Caco-2 (cell line): Measurements from ENCODE around the gene JAKMIP3. TPM values are rescaled to one million over a fixed set of nuclear protein-coding genes. Genes with fewer than 3 reads are reported as not detected.

Experiments
- BruUV-seq: library from RNA; stranded (reverse); fragments of 400-500 nt; replicated peaks from 2 replicates; lab custom pipeline; 2021; lab: Mats Ljungman, UMichigan
- CTCF ChIA-PET: fragments of 300-600 bp; sonication (Branson Sonifier 250); formaldehyde crosslinking; loops from one replicate; lab custom pipeline; 2022; ENCODE audit warnings: antibody characterized with exemption; lab: Charles Lee
- POLR2A ChIA-PET: fragments of 300-600 bp; sonication (Branson Sonifier 250); formaldehyde crosslinking; loops from one replicate; lab custom pipeline; 2022; ENCODE audit warnings: antibody characterized with exemption; lab: Charles Lee
- DNase-seq, 2 experiments: peaks; one replicate each; pipeline versions ENCODE4 v3.0.0 to v3.0.0-alpha.2; 2020 to 2022
- H3K27me3 ChIP-seq: replicated peaks from 2 replicates; pipeline ENCODE4 v1.6.0; 2011; ENCODE audit warnings: low read length; ENCODE audit not compliant: control insufficient read depth, insufficient read depth
- H3K36me3 ChIP-seq: 2 replicates; pipeline ENCODE4 v1.5.1; 2011; ENCODE audit warnings: low read length; ENCODE audit not compliant: control insufficient read depth, insufficient read depth
- H3K4me1 ChIP-seq: fragments of 250-450 bp; sonication (Bioruptor Pico); 2 replicates; pipeline ENCODE4 v1.5.1; 2020; ENCODE audit warnings: mild to moderate bottlenecking
- H3K4me3 ChIP-seq: 2 replicates; pipeline ENCODE4 v1.5.1; 2011; ENCODE audit warnings: low read depth, mild to moderate bottlenecking, control low read depth, low read length
- H3K9me3 ChIP-seq: fragments of 250-450 bp; sonication (Bioruptor Pico); 2 replicates; pipeline ENCODE4 v1.5.1; 2020; ENCODE audit warnings: mild to moderate bottlenecking, moderate library complexity
- H3K27ac Mint-ChIP-seq: one replicate; pipeline ENCODE4 v1.8.0; 2022; ENCODE audit warnings: mixed read lengths; ENCODE audit not compliant: unreplicated experiment
- H3K27me3 Mint-ChIP-seq: one replicate; pipeline ENCODE4 v1.8.0; 2022; ENCODE audit warnings: mixed read lengths; ENCODE audit not compliant: insufficient read depth, unreplicated experiment
- H3K36me3 Mint-ChIP-seq: one replicate; pipeline ENCODE4 v1.8.0; 2022; ENCODE audit warnings: mild to moderate bottlenecking, mixed read lengths; ENCODE audit not compliant: insufficient read depth, unreplicated experiment
- H3K4me1 Mint-ChIP-seq: one replicate; pipeline ENCODE4 v1.8.0; 2022; ENCODE audit warnings: low read depth, mixed read lengths; ENCODE audit not compliant: unreplicated experiment
- H3K4me3 Mint-ChIP-seq: one replicate; pipeline ENCODE4 v1.8.0; 2022; ENCODE audit warnings: mild to moderate bottlenecking, moderate library complexity, mixed read lengths; ENCODE audit not compliant: unreplicated experiment
- H3K9me3 Mint-ChIP-seq: one replicate; pipeline ENCODE4 v1.8.0; 2022; ENCODE audit warnings: mixed read lengths; ENCODE audit not compliant: unreplicated experiment
- intact Hi-C: fragments of 100-400 bp; cut with micrococcal nuclease; formaldehyde crosslinking; loops from one replicate; pipeline ENCODE4 v1.10.0; 2022; ENCODE audit not compliant: unreplicated experiment
- total RNA-seq: library from RNA; stranded (reverse); gene quantifications from 2 replicates; pipeline ENCODE4 v1.2.3, GENCODE V29; 2022
- TF ChIP-seq, protein P1 (sequence below), 2 experiments: fragments of 200-600 bp in 1 of 2; IDR thresholded peaks; 1 replicate in 1 of 2; 2 replicates in 1 of 2; pipeline versions ENCODE4 v1.5.1 to v1.8.0; 2011 to 2022; ENCODE audit warnings: antibody characterized with exemption in 1 of 2, control low read depth in 1 of 2, inconsistent platforms in 1 of 2, low read depth in 1 of 2, low read length in 1 of 2, mild to moderate bottlenecking in 1 of 2, moderate library complexity in 1 of 2; ENCODE audit not compliant: insufficient read depth in 1 of 2, severe bottlenecking in 1 of 2, unreplicated experiment in 1 of 2

The JAKMIP3 gene
- total RNA-seq, 1 experiment from 2014 or later: 0.50 TPM

GRCh38 chr10:132112611-132113010 is 46.9 kb downstream of the JAKMIP3 start:
- Mint-ChIP-seq H3K27ac (no peak overlapping the region), H3K4me3 (no peak overlapping the region), H3K9me3 (no peaks in the 10 kb centered on the region), H3K27me3 (no peaks in the 10 kb centered on the region), H3K4me1 (peaks cover 24% of the 10 kb centered on the region), H3K36me3 (no peaks in the 10 kb centered on the region)
- TF ChIP-seq, protein P1, sequence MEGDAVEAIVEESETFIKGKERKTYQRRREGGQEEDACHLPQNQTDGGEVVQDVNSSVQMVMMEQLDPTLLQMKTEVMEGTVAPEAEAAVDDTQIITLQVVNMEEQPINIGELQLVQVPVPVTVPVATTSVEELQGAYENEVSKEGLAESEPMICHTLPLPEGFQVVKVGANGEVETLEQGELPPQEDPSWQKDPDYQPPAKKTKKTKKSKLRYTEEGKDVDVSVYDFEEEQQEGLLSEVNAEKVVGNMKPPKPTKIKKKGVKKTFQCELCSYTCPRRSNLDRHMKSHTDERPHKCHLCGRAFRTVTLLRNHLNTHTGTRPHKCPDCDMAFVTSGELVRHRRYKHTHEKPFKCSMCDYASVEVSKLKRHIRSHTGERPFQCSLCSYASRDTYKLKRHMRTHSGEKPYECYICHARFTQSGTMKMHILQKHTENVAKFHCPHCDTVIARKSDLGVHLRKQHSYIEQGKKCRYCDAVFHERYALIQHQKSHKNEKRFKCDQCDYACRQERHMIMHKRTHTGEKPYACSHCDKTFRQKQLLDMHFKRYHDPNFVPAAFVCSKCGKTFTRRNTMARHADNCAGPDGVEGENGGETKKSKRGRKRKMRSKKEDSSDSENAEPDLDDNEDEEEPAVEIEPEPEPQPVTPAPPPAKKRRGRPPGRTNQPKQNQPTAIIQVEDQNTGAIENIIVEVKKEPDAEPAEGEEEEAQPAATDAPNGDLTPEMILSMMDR (IDR thresholded peaks at IDR 0.05; ENCODE audit: insufficient read depth in 1 of 2, low read depth in 1 of 2, low read length in 1 of 2, severe bottlenecking in 1 of 2, unreplicated experiment in 1 of 2): no peak
- peaks cover 29% of the 10 kb centered on the region for H3K4me1 ChIP-seq
- intact Hi-C loops: no loop called here
- BruUV-seq: no TSS peak
- ChIA-PET CTCF (interaction anchor here (0.8 to 1.1 kb wide), 3 partner anchors 12 to 31 kb away, joined by 3 read pairs; no protein-coding TSS in a partner anchor), POLR2A (no interaction called here)
- no peaks in the 10 kb centered on the region for H3K27me3 ChIP-seq
- H3K9me3 ChIP-seq: no peaks in the 10 kb centered on the region
- DNase-seq: no peak
- no peaks in the 10 kb centered on the region for H3K36me3 ChIP-seq
- no peak overlapping the region for H3K4me3 ChIP-seq

DNA sequence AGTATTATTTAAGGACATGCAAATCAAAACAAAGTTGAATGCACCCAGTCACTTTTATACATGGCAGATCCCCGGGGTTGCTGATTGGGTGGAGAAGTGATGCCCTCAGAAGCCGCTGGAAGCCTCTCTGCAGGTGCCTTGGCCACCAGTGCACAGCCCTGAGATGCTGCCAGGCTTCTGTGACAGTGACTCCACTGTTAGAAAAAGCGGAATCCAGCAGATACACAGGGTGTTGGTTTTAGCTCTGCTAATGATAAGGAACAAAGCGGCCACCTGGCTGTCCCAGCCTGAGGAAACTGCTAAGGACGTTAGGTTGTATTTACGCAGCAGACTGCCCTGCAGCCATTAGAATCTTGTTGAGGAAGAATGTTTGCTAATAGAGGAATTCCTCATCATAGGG is 47.5 kb downstream of the JAKMIP3 start:
- no peaks in the 10 kb centered on the region for H3K27me3 Mint-ChIP-seq
- H3K4me1 ChIP-seq: peaks cover 29% of the 10 kb centered on the region
- H3K36me3 Mint-ChIP-seq: no peaks in the 10 kb centered on the region
- no TSS peak for BruUV-seq
- H3K9me3 Mint-ChIP-seq: no peaks in the 10 kb centered on the region
- peak overlapping the region; percentile 57 for H3K4me3 Mint-ChIP-seq
- ChIA-PET POLR2A (no interaction called here), CTCF (interaction anchor here (0.8 to 1.1 kb wide), 4 partner anchors 12 to 30 kb away, joined by 3 read pairs; no protein-coding TSS in a partner anchor)
- no peaks in the 10 kb centered on the region for H3K9me3 ChIP-seq
- DNase-seq: peak; percentile 73 to 84
- H3K27me3 ChIP-seq: no peaks in the 10 kb centered on the region
- intact Hi-C loops: no loop called here
- H3K27ac Mint-ChIP-seq: peak overlapping the region; percentile 59
- TF ChIP-seq, protein P1 (IDR thresholded peaks at IDR 0.05; ENCODE audit: insufficient read depth in 1 of 2, low read depth in 1 of 2, low read length in 1 of 2, severe bottlenecking in 1 of 2, unreplicated experiment in 1 of 2): no peak
- no peaks in the 10 kb centered on the region for H3K36me3 ChIP-seq
- no peak overlapping the region for H3K4me3 ChIP-seq
- peaks cover 24% of the 10 kb centered on the region for H3K4me1 Mint-ChIP-seq

GRCh38 chr10:132113766-132114365 is 48.1 kb downstream of the JAKMIP3 start:
- H3K27ac Mint-ChIP-seq: peak overlapping the region; percentile 59
- CTCF ChIA-PET: interaction anchor here (0.8 to 1.1 kb wide), 3 partner anchors 20 to 29 kb away, joined by 3 read pairs; no protein-coding TSS in a partner anchor
- H3K4me1 ChIP-seq: peaks cover 29% of the 10 kb centered on the region
- no peaks in the 10 kb centered on the region for H3K36me3 Mint-ChIP-seq
- H3K36me3 ChIP-seq: no peaks in the 10 kb centered on the region
- intact Hi-C loops: no loop called here
- H3K4me1 Mint-ChIP-seq: peaks cover 24% of the 10 kb centered on the region
- no peak overlapping the region for H3K4me3 ChIP-seq
- BruUV-seq: no TSS peak
- H3K27me3 Mint-ChIP-seq: no peaks in the 10 kb centered on the region
- peak in 1 of 2 experiments; percentile 33 for DNase-seq
- no peaks in the 10 kb centered on the region for H3K9me3 ChIP-seq
- H3K4me3 Mint-ChIP-seq: peak overlapping the region; percentile 57
- no peaks in the 10 kb centered on the region for H3K27me3 ChIP-seq
- TF ChIP-seq, protein P1 (IDR thresholded peaks at IDR 0.05; ENCODE audit: insufficient read depth in 1 of 2, low read depth in 1 of 2, low read length in 1 of 2, severe bottlenecking in 1 of 2, unreplicated experiment in 1 of 2): no peak
- POLR2A ChIA-PET: no interaction called here
- H3K9me3 Mint-ChIP-seq: no peaks in the 10 kb centered on the region
